Fibroblast of lung (primary cell): ENCODE results near the gene PIGN. TPM values are rescaled to one million over a fixed set of nuclear protein-coding genes. Genes with fewer than 3 reads are reported as not detected.

ENCODE experiments used
- DNase-seq, 2 donors: peaks; one replicate each; pipeline versions ENCODE4 v3.0.0 to v3.0.0-alpha.2; 2010; ENCODE audit warnings: low read depth in 2 of 2
- H2AFZ ChIP-seq: 2 replicates; pipeline ENCODE4 v1.5.1; 2012; ENCODE audit warnings: low read length, control low read depth, inconsistent platforms
- H3K27ac ChIP-seq: 2 replicates; pipeline ENCODE4 v1.5.1; 2011; ENCODE audit warnings: low read length, control low read depth; ENCODE audit not compliant: insufficient read depth
- H3K27me3 ChIP-seq: 2 replicates; pipeline ENCODE4 v1.5.1; 2011; ENCODE audit warnings: mild to moderate bottlenecking, low read length; ENCODE audit not compliant: control insufficient read depth, insufficient read depth
- H3K36me3 ChIP-seq: 2 replicates; pipeline ENCODE4 v1.5.1; 2011; ENCODE audit warnings: low read length; ENCODE audit not compliant: control insufficient read depth, insufficient read depth
- H3K4me1 ChIP-seq: 2 replicates; pipeline ENCODE4 v1.5.1; 2011; ENCODE audit warnings: low read length; ENCODE audit not compliant: control insufficient read depth, insufficient read depth; ENCODE audit errors: extremely low read depth
- H3K4me2 ChIP-seq: 2 replicates; pipeline ENCODE4 v1.5.1; 2011; ENCODE audit warnings: low read length, control low read depth; ENCODE audit not compliant: insufficient read depth; ENCODE audit errors: extremely low read depth
- H3K4me3 ChIP-seq, 4 experiments: fragments of 200-600 bp in 1 of 4; sonication (generic) in 1 of 4; replicated peaks in 1 of 4; 2 replicates each; pipeline ENCODE4 v1.5.1; 2011 to 2016; ENCODE audit warnings: low read length in 4 of 4, low read depth in 3 of 4, mild to moderate bottlenecking in 3 of 4, control low read depth in 2 of 4, inconsistent platforms in 1 of 4, mixed read lengths in 1 of 4; ENCODE audit not compliant: insufficient read depth in 1 of 4; ENCODE audit errors: control extremely low read depth in 1 of 4
- H3K79me2 ChIP-seq: 2 replicates; pipeline ENCODE4 v1.5.1; 2012; ENCODE audit warnings: mild to moderate bottlenecking, low read length, inconsistent platforms; ENCODE audit not compliant: control insufficient read depth, insufficient read depth
- H3K9ac ChIP-seq: 2 replicates; pipeline ENCODE4 v1.5.1; 2011; ENCODE audit warnings: mild to moderate bottlenecking, low read length, control low read depth; ENCODE audit not compliant: insufficient read depth
- H3K9me3 ChIP-seq: 2 replicates; pipeline ENCODE4 v1.5.1; 2012; ENCODE audit warnings: low read depth, low read length; ENCODE audit not compliant: control insufficient read depth, insufficient read depth
- H4K20me1 ChIP-seq: 2 replicates; pipeline ENCODE4 v1.5.1; 2011; ENCODE audit warnings: low read length; ENCODE audit not compliant: control insufficient read depth, insufficient read depth; ENCODE audit errors: extremely low read depth
- EZH2 ChIP-seq: IDR thresholded peaks from 2 replicates; pipeline ENCODE4 v1.5.1; 2012; ENCODE audit warnings: low read length, control low read depth, mild to moderate bottlenecking; ENCODE audit errors: missing control alignments
- polyA plus RNA-seq, 2 donors: library from polyadenylated mRNA; depleted of rRNA in 1 of 2; stranded (reverse) in 1 of 2; unstranded in 1 of 2; fragments of >200 nt; gene quantifications; 2 replicates each; pipeline ENCODE4 v1.2.1, GENCODE V29; 2011 to 2012; ENCODE audit warnings: missing spikeins in 1 of 2
- total RNA-seq: library from RNA; depleted of rRNA; stranded (reverse); fragments of >200 nt; gene quantifications from 2 replicates; pipeline ENCODE4 v1.2.1, GENCODE V29; 2014
- TF ChIP-seq, protein P1 (sequence below), 2 donors: IDR thresholded peaks in 1 of 2; conservative IDR thresholded peaks in 1 of 2; 1 replicate in 1 of 2; 2 replicates in 1 of 2; pipeline ENCODE4 v1.5.1; 2011 to 2012; ENCODE audit warnings: low read length in 2 of 2, control low read depth in 1 of 2, inconsistent platforms in 1 of 2, low read depth in 1 of 2, mild to moderate bottlenecking in 1 of 2

PIGN gene
- total and polyA plus RNA-seq, 2 donors (not counting 1 experiment from before 2014, with no cell fraction given), result 31.7 to 39.8 TPM

DNA sequence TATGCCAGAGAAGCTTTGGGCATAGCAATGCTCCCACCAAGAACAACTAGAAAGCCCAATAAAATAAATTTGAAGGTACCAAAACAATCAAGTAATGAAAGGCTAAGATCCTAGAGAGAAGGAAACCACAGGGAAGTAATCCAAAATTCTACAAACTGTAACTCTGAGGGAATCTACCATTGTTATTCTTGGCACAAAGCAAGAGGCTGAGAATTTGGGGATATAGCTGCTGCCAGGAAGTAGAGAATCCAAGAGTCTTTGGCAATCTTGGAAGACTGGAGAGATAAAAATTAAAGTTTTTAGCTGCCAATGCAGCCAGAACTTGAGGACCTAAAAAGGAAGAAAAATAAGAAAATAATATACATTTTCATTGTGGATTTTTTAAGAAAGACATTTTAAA lies 68.5 kb downstream of the PIGN start:
- no peaks in the 10 kb centered on the region for H4K20me1 ChIP-seq
- H2AFZ ChIP-seq, result no peak overlapping the region
- no peak overlapping the region for H3K27ac ChIP-seq
- H3K9ac ChIP-seq, result no peak overlapping the region
- peak; percentile 89 for DNase-seq
- TF ChIP-seq, protein P1, sequence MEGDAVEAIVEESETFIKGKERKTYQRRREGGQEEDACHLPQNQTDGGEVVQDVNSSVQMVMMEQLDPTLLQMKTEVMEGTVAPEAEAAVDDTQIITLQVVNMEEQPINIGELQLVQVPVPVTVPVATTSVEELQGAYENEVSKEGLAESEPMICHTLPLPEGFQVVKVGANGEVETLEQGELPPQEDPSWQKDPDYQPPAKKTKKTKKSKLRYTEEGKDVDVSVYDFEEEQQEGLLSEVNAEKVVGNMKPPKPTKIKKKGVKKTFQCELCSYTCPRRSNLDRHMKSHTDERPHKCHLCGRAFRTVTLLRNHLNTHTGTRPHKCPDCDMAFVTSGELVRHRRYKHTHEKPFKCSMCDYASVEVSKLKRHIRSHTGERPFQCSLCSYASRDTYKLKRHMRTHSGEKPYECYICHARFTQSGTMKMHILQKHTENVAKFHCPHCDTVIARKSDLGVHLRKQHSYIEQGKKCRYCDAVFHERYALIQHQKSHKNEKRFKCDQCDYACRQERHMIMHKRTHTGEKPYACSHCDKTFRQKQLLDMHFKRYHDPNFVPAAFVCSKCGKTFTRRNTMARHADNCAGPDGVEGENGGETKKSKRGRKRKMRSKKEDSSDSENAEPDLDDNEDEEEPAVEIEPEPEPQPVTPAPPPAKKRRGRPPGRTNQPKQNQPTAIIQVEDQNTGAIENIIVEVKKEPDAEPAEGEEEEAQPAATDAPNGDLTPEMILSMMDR (conservative IDR thresholded peaks at IDR 0.05 in 1 of 2, IDR thresholded peaks at IDR 0.05 in 1 of 2; ENCODE audit: low read depth in 1 of 2, low read length in 2 of 2), result no peak
- no peak for TF ChIP-seq EZH2
- H3K9me3 ChIP-seq, result no peaks in the 10 kb centered on the region
- H3K4me2 ChIP-seq, result no peak overlapping the region
- no peaks in the 10 kb centered on the region for H3K27me3 ChIP-seq
- H3K79me2 ChIP-seq, result no peaks in the 10 kb centered on the region
- no peaks in the 10 kb centered on the region for H3K36me3 ChIP-seq
- H3K4me3 ChIP-seq, result no peak overlapping the region
- no peaks in the 10 kb centered on the region for H3K4me1 ChIP-seq

DNA sequence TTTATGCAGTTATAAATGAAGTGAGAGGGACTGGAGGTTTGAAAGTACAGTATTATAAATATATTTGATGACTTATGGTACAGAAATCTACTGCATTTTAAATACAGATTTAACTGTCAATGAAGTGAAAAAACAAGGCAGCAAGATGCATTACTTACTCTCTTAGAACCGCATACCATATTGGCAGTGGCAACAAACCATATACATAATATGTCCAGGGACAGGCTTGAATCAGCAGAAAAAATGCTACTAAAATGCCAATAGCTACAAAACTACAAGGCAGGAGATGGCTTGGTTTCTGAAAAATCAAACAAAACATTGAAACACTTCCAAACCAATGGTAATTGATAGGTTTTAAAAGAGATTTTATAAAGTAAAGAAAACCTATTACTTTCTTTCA lies 77.2 kb downstream of the PIGN start:
- Histone ChIP-seq H4K20me1 (no peaks in the 10 kb centered on the region), H2AFZ (no peak overlapping the region), H3K36me3 (no peaks in the 10 kb centered on the region), H3K4me2 (no peak overlapping the region), H3K4me3 (no peak overlapping the region), H3K27me3 (no peaks in the 10 kb centered on the region), H3K9me3 (no peaks in the 10 kb centered on the region), H3K79me2 (no peaks in the 10 kb centered on the region), H3K9ac (no peak overlapping the region), H3K27ac (no peak overlapping the region), H3K4me1 (no peaks in the 10 kb centered on the region)
- peak; percentile 60 to 63 for DNase-seq
- TF ChIP-seq EZH2, result no peak

DNA sequence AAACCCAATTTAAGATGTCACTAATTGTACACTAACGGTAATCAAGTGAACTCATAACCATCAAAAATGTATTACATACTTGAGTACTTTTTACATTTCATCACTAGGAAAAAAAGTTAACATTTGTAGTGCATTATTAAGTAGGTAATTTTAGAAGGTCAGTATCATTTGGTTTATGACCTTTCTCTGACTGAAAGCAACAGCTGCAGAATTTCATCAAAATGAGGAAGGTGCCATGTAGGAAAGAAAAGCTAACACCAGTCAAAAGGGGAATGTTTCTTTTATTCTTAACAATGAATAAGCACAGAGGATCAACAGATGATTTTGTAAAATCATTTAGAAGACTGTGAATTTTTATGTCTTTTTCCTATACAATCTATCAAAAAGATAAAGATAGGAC lies 79.0 kb downstream of the PIGN start:
- Histone ChIP-seq H3K4me1 (no peaks in the 10 kb centered on the region), H3K9me3 (no peaks in the 10 kb centered on the region), H3K9ac (no peak overlapping the region), H3K4me2 (no peak overlapping the region), H3K4me3 (no peak overlapping the region), H3K36me3 (no peaks in the 10 kb centered on the region), H2AFZ (no peak overlapping the region), H3K79me2 (no peaks in the 10 kb centered on the region), H4K20me1 (no peaks in the 10 kb centered on the region), H3K27ac (no peak overlapping the region), H3K27me3 (no peaks in the 10 kb centered on the region)
- DNase-seq, result peak in 1 of 2 donors; percentile 7
- no peak for TF ChIP-seq EZH2
- TF ChIP-seq, protein P1 (conservative IDR thresholded peaks at IDR 0.05 in 1 of 2, IDR thresholded peaks at IDR 0.05 in 1 of 2; ENCODE audit: low read depth in 1 of 2, low read length in 2 of 2), result no peak
